NOMO-1 treated with DMSO at 0.1 percent for 48 hours (cell line): ENCODE results near the gene PDZD7.
"Not testable (repeated sequence)": the region's sequence is repeated elsewhere in the genome, so short reads cannot be mapped to it uniquely, and the experiment has no call there.

Experiments used
- DNase-seq: peaks from one replicate; lab custom pipeline; 2025; ENCODE audit not compliant: unreplicated experiment; lab: John Stamatoyannopoulos, UW

The PDZD7 gene

GRCh38 chr10:100985336-100985735 lies 45.6 kb downstream of the PDZD7 start:
- DNase-seq = no peak

DNA sequence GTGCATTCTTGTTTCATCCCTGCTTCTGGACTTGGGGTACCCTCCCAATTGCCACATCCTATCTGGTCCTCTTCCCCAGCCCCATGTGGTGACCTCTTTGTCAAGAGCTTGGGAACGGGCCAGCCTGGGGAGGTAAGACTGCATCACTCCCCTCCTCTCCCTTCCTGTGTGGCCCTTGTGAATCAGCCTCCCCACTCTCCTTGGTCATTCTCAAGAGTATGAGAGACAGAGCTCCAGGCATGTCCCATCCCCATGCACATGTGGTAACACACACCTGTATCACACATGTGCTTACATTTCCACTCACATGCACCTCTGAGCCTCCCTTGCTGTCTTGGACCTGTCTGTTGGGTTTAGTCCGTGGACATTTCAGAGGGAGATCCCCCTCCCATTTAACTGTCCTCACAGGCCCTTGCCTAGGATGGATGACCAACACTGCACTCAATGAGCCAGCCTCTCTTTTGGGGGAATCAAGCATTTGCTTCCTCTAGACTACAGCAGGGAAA lies 46.2 kb downstream of the PDZD7 start:
- DNase-seq = no peak

- DNase-seq = no peak
Measured at GRCh38 chr10:100983868-100984671, 46.9 kb downstream of the PDZD7 start.

- no peak for DNase-seq
Measured at GRCh38 chr10:100982916-100983830, 47.8 kb downstream of the PDZD7 start.

DNA sequence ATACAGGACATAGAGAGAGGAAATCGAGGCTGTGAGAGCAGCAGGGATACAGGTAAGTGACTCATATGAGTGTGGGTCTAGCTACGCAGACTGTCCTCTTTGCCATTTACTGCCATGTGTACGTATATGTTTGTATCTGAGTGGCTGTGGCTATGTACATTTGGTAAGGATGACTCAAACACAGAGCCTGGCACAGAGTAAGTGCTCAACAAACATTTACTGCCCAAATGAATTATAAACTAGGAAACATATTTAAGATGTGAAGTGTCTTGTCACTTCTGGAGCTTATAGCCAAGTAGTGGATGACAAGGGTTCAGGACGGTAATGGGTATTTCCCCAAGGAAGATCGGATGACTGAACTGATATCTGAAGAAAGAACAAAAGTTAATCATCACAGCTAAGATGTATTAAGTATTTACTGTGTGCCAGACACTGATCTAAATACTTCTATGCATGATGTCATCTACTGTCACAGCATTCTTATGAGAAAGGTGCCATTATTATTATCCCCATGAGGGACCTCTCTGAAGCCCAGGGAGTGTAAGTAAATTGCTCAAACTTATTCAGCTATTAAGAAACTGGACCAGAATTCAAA lies 49.7 kb downstream of the PDZD7 start:
- no peak for DNase-seq

- DNase-seq = no peak
Measured at GRCh38 chr10:100980711-100981110, 50.2 kb downstream of the PDZD7 start.

DNA sequence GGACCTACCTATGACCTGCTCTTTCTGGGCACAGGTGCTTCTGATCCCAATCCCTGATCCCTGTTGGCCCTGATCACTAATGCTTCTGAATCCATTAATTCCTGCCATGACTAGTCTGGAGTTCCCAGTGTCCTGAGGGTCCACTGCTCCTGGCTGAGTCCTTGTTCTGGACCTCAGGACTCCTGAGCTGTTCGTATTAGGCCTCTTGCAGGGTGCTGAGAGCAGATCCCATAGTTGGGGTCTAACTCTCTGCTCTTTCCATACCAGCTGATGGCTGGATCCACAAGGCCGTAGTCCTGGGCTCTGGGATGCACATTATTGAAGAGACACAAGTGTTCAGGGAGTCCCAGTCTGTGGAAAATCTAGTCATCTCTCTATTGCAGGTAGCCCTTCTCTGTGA lies 50.6 kb downstream of the PDZD7 start:
- no peak for DNase-seq

- DNase-seq = no peak
Measured at GRCh38 chr10:100979791-100980272, 51.1 kb downstream of the PDZD7 start.

DNA sequence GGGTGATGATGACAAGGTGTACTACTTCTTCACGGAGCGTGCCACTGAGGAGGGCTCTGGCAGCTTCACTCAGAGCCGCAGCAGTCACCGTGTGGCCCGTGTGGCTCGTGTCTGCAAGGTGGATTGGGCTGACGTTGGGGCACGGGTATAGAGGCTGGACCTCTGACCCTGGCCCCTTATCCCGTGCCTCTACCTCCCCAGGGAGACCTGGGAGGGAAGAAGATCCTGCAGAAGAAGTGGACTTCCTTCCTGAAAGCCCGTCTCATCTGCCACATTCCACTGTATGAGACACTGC lies 52.1 kb downstream of the PDZD7 start:
- no peak for DNase-seq

DNA sequence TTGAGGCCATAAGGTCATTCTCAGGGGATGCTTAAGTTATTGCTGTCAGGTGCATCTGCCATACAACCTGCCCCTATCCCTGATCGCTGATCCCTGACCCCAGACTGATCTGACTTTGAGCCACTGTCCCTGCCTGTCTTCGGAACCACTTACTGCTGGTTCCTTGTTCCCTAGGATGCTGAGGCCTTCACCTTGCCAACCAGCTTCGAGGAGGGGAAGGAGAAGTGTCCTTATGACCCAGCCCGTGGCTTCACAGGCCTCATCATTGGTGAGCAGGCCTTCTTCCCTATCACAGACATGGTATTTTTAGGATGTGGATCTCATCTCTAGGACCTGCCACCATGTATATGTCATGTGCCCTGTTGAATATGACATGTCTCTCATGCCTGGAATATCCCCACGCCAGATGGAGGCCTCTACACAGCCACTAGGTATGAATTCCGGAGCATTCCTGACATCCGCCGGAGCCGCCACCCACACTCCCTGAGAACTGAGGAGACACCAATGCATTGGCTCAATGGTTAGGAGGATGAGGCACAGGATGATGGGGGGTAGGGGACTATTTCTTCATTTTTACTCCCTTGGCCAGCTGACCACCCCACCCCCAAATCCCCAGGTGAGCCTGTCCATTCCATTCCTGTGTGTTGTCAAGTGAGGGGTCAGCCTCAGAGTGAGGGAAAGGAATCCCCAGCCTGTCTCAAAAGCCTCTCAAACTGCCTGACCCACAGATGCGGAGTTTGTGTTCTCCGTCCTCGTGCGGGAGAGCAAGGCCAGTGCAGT lies 52.6 kb downstream of the PDZD7 start:
- DNase-seq = no peak

GRCh38 chr10:100977436-100977835 lies 53.5 kb downstream of the PDZD7 start:
- DNase-seq = no peak

GRCh38 chr10:100976906-100977305 lies 54.0 kb downstream of the PDZD7 start:
- no peak for DNase-seq

- not testable (repeated sequence) for DNase-seq
Measured at GRCh38 chr10:100975397-100975796, 55.5 kb downstream of the PDZD7 start.

- no peak for DNase-seq
Measured at GRCh38 chr10:100972904-100973535, 57.9 kb downstream of the PDZD7 start.

DNA sequence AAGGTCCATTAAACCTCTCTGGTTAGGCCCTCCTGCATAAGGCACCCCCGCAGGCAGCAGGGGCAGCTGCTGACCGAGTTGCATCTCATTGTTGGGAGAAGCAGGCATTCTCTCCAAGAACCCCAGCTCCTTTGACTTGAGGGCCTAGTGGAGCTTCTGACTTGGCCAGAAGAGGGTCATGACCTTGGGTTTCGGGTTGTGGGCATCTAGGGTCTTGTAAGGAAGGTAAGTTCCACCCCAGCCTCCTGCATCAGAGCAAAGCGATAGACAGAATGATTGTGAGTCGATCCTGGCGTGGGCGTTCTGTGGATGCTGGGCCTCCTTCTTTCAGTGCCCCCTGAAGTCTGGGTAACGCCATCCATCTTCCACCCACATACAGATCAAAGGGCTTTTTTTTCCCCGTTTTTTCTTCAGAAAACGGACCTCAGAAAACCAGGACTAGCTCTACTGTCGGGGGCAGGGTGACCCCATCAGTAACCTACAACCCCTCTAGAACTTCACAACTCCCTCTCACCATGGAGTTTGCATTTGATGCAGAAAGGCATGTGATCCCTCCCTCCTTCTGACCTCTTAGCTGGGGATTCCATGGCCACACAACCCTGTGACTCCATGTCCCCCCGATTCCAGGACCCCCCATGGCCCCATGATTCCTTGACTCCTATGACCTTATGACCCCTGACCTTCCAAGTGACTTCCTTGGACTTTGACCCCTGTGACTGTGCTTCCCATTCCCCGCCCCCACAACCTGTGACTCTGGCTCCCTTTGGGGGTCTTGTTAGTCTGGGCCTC lies 58.6 kb downstream of the PDZD7 start:
- no peak for DNase-seq

DNA sequence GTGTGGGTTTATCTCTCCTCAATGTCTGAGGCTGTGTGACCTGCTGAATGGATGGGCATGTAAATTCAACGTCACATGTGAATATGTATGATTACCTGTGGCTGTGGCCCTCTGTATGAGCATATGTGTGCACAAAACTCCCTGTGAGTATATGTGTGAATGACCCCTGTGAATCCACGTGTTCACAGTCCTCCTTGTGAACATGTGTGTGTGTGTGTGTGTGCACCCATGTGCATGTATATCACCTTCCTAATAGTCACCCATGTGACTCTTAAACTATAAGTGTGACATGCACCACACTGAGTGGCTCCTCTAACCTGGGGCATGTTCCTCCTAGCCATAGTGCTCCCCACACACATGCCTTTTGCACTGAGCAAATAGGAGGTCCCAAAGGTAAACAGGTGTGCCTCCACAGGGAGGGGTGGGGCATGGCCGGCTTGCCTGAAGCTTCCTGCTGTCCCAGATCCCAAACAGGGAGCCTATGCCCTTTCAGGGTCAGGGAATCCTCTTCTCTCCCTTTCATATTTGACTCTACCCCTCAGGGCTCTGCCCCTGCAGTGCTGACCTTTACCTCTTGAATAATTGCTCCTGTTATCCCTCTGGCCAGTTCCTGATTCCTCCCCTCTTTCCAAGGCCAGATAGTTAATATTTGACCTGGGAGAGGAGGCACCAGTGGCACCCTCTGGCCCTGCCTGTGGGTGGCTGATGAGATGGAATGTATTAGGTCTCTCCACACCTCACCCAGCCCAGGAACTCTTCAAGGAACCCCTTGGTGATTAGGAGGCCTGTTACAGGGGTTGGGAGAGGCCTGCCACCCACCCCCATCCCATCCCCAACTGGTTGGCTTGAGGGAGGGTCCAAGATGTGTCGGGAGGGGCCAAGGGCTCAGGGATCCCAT lies 59.8 kb downstream of the PDZD7 start:
- no peak for DNase-seq

GRCh38 chr10:100970076-100970913 lies 60.6 kb downstream of the PDZD7 start:
- no peak for DNase-seq
